K562 (cell line): ENCODE measurements around the gene HSPA1B. TPM values are rescaled to one million over a fixed set of nuclear protein-coding genes. Genes with fewer than 3 reads are reported as not detected.

Experiments
- FOXJ2 ChIP-seq: fragments of 200-800 bp; sonication (Bioruptor generic); IDR thresholded peaks from 2 replicates; pipeline ENCODE4 v1.6.1; 2016; ENCODE audit warnings: missing genetic modification characterization, missing compliant biosample characterization
- HDGF ChIP-seq: fragments of 450-650 bp; IDR thresholded peaks from 2 replicates; pipeline ENCODE4 v1.6.1; 2016
- MTA1 ChIP-seq: fragments of 450-650 bp; IDR thresholded peaks from 2 replicates; pipeline ENCODE4 v1.6.1; 2017; ENCODE audit warnings: borderline replicate concordance
- OTX1 ChIP-seq: fragments of 450-650 bp; formaldehyde crosslinking; IDR thresholded peaks from 2 replicates; pipeline ENCODE4 v1.4.0; 2022; ENCODE audit warnings: mild to moderate bottlenecking
- POLR2G ChIP-seq: fragments of 200-400 bp; formaldehyde crosslinking; IDR thresholded peaks from 2 replicates; pipeline ENCODE4 v1.6.1; 2017; ENCODE audit warnings: low read depth, mild to moderate bottlenecking, antibody characterized with exemption, low read length, moderate library complexity
- TAF1 ChIP-seq: IDR thresholded peaks from 2 replicates; pipeline ENCODE4 v1.6.1; 2011; ENCODE audit warnings: mild to moderate bottlenecking, low read length, moderate library complexity; ENCODE audit not compliant: insufficient read depth, control insufficient read depth, severe bottlenecking; ENCODE audit errors: extremely low read depth
- TAF15 ChIP-seq: fragments of 200-400 bp; formaldehyde crosslinking; IDR thresholded peaks from 2 replicates; pipeline ENCODE4 v1.6.1; 2017; ENCODE audit warnings: mild to moderate bottlenecking, low read depth, low read length, moderate library complexity
- ZBTB40 ChIP-seq, 2 experiments: fragments of 450-650 bp in 1 of 2; sonication (generic) in 1 of 2; formaldehyde crosslinking in 1 of 2; IDR thresholded peaks; 2 replicates each; pipeline versions ENCODE4 v1.7.1 to v1.9.0; 2016 to 2022; ENCODE audit warnings: inconsistent platforms in 1 of 2, mild to moderate bottlenecking in 1 of 2, missing genetic modification reagents in 1 of 2
- ZNF174 ChIP-seq: fragments of 250-450 bp; sonication (Bioruptor Pico); IDR thresholded peaks from 2 replicates; pipeline ENCODE4 v1.4.0; 2020; ENCODE audit warnings: mild to moderate bottlenecking
- ZNF398 ChIP-seq: fragments of 250-450 bp; sonication (Bioruptor Pico); IDR thresholded peaks from 2 replicates; pipeline ENCODE4 v1.8.0; 2021; ENCODE audit warnings: moderate library complexity, mild to moderate bottlenecking, inconsistent platforms
- ZNF449 ChIP-seq: fragments of 250-450 bp; sonication (Bioruptor Pico); IDR thresholded peaks from 2 replicates; pipeline ENCODE4 v1.8.0; 2022; ENCODE audit warnings: moderate library complexity, mild to moderate bottlenecking, inconsistent platforms
- polyA plus RNA-seq, 8 experiments: library from polyadenylated mRNA; depleted of rRNA in 4 of 8; stranded (reverse) in 5 of 8; unstranded in 3 of 8; fragments of >200 nt; fragmentation: Nextera tagmentation in 2 of 8; fragmentation: Illumina TruSeq in 1 of 8; extraction: Ambion mirVana in 2 of 8; extraction: Trizol in 1 of 8; gene quantifications; 2 replicates each; pipeline versions ENCODE4 v1.2.1 to v1.2.3, GENCODE V29; 2011 to 2014; ENCODE audit warnings: inconsistent platforms in 1 of 8, missing spikeins in 1 of 8
- total RNA-seq, 7 experiments: library from RNA; depleted of rRNA in 6 of 7; stranded (reverse); fragments of >200 nt in 6 of 7; fragmentation: Illumina TruSeq in 2 of 7; extraction: Trizol in 2 of 7; gene quantifications; 2 replicates each; pipeline versions ENCODE4 v1.2.1 to v1.2.3, GENCODE V29; 2011 to 2021; ENCODE audit warnings: low replicate concordance in 1 of 7

Gene HSPA1B
- total and polyA plus RNA-seq, 9 of the 15 experiments (the other 6 are each of a cell fraction or from before 2014, with no cell fraction given): 0.27 to 227 (median 51.2) TPM

GRCh38 chr6:31795616-31796298 is 31.8 kb upstream of the HSPA1B start, which contains the start of gene VARS1 (continued):
- TF ChIP-seq ZBTB40 (IDR thresholded peaks at IDR 0.05) (no peak; the same call in 1 of the 2 replicates), ZBTB40 (CRISPR knock-in tag; IDR thresholded peaks at IDR 0.05) (no peak), ZNF398 (CRISPR knock-in tag) (no peak), HDGF (peak; percentile 94; the same call in 1 of the 2 replicates), FOXJ2 (tag) (no peak), TAF15 (no peak), OTX1 (CRISPR knock-in tag) (no peak), MTA1 (peak; percentile 83; the same call in 1 of the 2 replicates), TAF1 (peak; percentile 74), POLR2G (peak; percentile 92), ZNF449 (no peak; the same call in 1 of the 2 replicates), ZNF174 (CRISPR knock-in tag) (no peak)
